Common myeloid progenitor, CD34-positive (primary cell): Measurements from ENCODE around the gene GALNT13.
"Not testable (repeated sequence)": the region's sequence is repeated elsewhere in the genome, so short reads cannot be mapped to it uniquely, and the experiment has no call there.

ENCODE experiments used
- CTCF ChIA-PET: fragments of 350-600 bp; sonication (Branson Sonifier 250); formaldehyde crosslinking; loops from one replicate; lab custom pipeline; 2021; ENCODE audit warnings: antibody characterized with exemption; lab: Charles Lee
- POLR2A ChIA-PET: fragments of 350-600 bp; sonication (Branson Sonifier 250); formaldehyde crosslinking; loops from one replicate; lab custom pipeline; 2021; ENCODE audit warnings: antibody characterized with exemption; lab: Charles Lee
- DNase-seq, 3 donors: peaks; one replicate each; pipeline versions ENCODE4 v3.0.0 to v3.0.0-alpha.2; 2013
- H3K27ac ChIP-seq, 2 experiments: 1 replicate in 1 of 2; 2 replicates in 1 of 2; pipeline ENCODE4 v1.7.0; 2013; ENCODE audit warnings: inconsistent platforms in 2 of 2, low read length in 2 of 2, mild to moderate bottlenecking in 2 of 2, low read depth in 1 of 2, moderate library complexity in 1 of 2; ENCODE audit not compliant: severe bottlenecking in 2 of 2, insufficient read depth in 1 of 2, poor library complexity in 1 of 2
- H3K27me3 ChIP-seq, 5 experiments: replicated peaks in 2 of 5; 1 replicate in 3 of 5; 2 replicates in 2 of 5; pipeline versions ENCODE4 v1.6.1 to v1.7.0; 2013; ENCODE audit warnings: low read length in 4 of 5, mild to moderate bottlenecking in 2 of 5, moderate library complexity in 2 of 5, inconsistent platforms in 1 of 5; ENCODE audit not compliant: insufficient read depth in 5 of 5, control insufficient read depth in 4 of 5
- H3K36me3 ChIP-seq, 4 experiments: 1 replicate in 2 of 4; 2 replicates in 2 of 4; pipeline versions ENCODE4 v1.6.1 to v1.7.0; 2013; ENCODE audit warnings: low read length in 3 of 4, control low read depth in 1 of 4, mild to moderate bottlenecking in 1 of 4; ENCODE audit not compliant: control insufficient read depth in 4 of 4, insufficient read depth in 4 of 4
- H3K4me1 ChIP-seq, 4 experiments: 1 replicate in 3 of 4; 2 replicates in 1 of 4; pipeline versions ENCODE4 v1.6.1 to v1.7.1; 2013; ENCODE audit warnings: low read length in 3 of 4, mild to moderate bottlenecking in 3 of 4, control low read depth in 1 of 4, inconsistent platforms in 1 of 4, moderate library complexity in 1 of 4; ENCODE audit not compliant: control insufficient read depth in 4 of 4, insufficient read depth in 4 of 4; ENCODE audit errors: control extremely low read depth in 1 of 4
- H3K4me3 ChIP-seq, 7 experiments: 1 replicate in 4 of 7; 2 replicates in 3 of 7; pipeline versions ENCODE4 v1.5.1 to v1.7.0; 2013; ENCODE audit warnings: mild to moderate bottlenecking in 7 of 7, low read length in 6 of 7, moderate library complexity in 6 of 7, inconsistent platforms in 2 of 7, low read depth in 2 of 7, control low read depth in 1 of 7; ENCODE audit not compliant: insufficient read depth in 4 of 7, control insufficient read depth in 1 of 7; ENCODE audit errors: extremely low read depth in 1 of 7
- H3K9me3 ChIP-seq, 5 experiments: 1 replicate in 4 of 5; 2 replicates in 1 of 5; pipeline versions ENCODE4 v1.6.1 to v1.7.1; 2013; ENCODE audit warnings: low read length in 4 of 5, mild to moderate bottlenecking in 2 of 5, inconsistent platforms in 1 of 5, low read depth in 1 of 5, moderate library complexity in 1 of 5; ENCODE audit not compliant: control insufficient read depth in 4 of 5, insufficient read depth in 2 of 5; ENCODE audit errors: control extremely low read depth in 1 of 5
- WGBS: methylation state at CpG from one replicate; pipeline ENCODE4 v1.1.5; 2013; ENCODE audit not compliant: insufficient coverage; 5-methylcytosine and 5-hydroxymethylcytosine counted together

Gene GALNT13

DNA sequence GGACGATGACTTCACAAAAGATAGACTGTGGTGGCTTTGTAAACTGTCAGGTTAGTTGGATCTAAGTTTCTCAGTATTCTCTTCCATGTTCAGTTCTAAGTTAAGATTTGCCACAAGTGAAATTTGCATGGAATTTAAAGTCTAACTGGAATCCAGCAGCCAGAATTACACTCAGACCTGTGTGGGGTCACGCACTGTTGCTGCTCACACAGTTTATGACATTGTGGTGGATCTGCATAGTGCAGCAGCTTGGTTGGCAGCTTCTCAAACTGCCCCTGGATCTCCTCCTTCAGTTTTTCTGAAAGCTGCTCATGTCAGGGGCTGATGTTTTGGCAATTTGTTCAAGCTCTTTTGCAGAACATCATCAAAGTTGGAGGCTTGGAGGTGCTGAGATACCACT lies 598.7 kb downstream of the GALNT13 start:
- ChIA-PET CTCF (interaction anchor here (1.0 kb wide), 1 partner anchor 9 kb away, joined by 3 read pairs; no protein-coding TSS in a partner anchor), POLR2A (no interaction called here)
- Histone ChIP-seq H3K36me3 (no peaks in the 10 kb centered on the region), H3K4me3 (no peak overlapping the region), H3K4me1 (no peaks in the 10 kb centered on the region), H3K27me3 (no peaks in the 10 kb centered on the region), H3K27ac (no peak overlapping the region), H3K9me3 (peaks cover 0 to 3% (median 0%) of the 10 kb centered on the region in 5 experiments)
- DNase-seq, result no peak
- WGBS, result 93% methylated on average over 2 of the region's 2 CpGs

DNA sequence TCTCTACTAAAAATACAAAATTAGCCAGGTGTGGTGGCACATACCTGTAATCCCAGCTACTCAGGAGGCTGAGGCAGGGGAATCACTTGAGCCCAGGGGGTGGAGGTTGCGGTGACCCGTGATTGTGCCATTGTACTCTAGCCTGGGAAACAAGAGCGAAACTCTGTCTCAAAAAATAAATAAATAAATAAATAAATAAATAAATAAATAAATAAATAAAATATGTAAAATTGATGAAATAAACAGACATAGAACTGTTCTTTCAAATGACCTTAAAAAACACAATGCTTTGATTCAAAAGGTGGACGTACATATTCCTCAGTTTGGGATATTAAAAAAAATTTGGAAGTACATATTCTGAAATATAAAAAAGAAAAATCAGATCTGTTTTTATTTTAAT lies 599.8 kb downstream of the GALNT13 start:
- WGBS, result no CpG with 5 or more reads among the region's 4 CpGs

DNA sequence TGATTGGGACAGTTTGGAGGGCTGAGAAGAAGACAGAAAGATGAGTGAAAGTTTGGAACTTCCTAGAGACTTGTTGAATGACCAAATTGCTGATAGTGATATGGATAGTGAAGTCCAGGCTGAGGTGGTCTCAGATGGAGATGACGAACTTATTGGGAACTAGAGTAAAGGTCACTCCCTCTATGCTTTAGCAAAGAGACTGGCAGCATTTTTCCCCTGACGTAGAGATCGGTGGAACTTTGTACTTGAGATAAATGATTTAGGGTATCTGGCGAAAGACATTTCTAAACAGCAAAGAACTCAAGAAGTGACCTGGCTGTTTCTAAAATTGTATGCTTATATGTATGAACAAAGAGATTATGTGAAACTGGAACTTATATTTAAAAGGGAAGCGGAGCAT lies 605.6 kb downstream of the GALNT13 start:
- Histone ChIP-seq H3K9me3 (peaks cover 0 to 3% (median 0%) of the 10 kb centered on the region in 5 experiments), H3K4me3 (no peak overlapping the region), H3K36me3 (no peaks in the 10 kb centered on the region), H3K27ac (no peak overlapping the region), H3K4me1 (no peaks in the 10 kb centered on the region), H3K27me3 (no peaks in the 10 kb centered on the region)
- 98% methylated on average over 4 of the region's 5 CpGs for WGBS
- ChIA-PET CTCF (no interaction called here), POLR2A (no interaction called here)
- DNase-seq, result no peak

More for the DNA sequence above, 599.8 kb downstream of the GALNT13 start:
- H3K36me3 ChIP-seq, CTCF ChIA-PET, H3K9me3 ChIP-seq, H3K4me3 ChIP-seq, H3K27me3 ChIP-seq, H3K27ac ChIP-seq, POLR2A ChIA-PET, H3K4me1 ChIP-seq, DNase-seq: not testable (repeated sequence)

DNA sequence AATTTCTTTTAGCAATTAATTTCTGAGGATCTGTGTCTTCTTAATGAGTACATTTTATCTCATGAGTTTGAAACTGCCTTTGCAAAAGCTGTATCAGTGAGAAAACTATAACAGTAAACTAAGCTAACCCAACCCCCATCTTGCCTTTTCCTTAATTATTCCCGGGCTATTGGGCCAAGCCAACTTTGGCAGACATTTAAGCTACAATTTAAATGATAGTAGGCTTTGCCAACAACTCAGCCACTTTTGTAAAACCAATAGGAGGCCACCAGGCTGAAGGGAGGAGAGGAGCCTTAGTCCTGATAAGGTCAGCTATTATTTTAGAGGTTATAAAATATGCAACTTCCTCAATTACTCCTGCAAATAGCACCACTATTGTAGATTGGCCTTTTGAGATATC lies 608.8 kb downstream of the GALNT13 start:
- H3K4me3 ChIP-seq, result no peak overlapping the region
- WGBS, result no CpG with 5 or more reads among the region's 1 CpG
- CTCF ChIA-PET, result interaction anchor here (1.2 kb wide), 1 partner anchor 752 kb away, joined by 3 read pairs; no protein-coding TSS in a partner anchor

DNA sequence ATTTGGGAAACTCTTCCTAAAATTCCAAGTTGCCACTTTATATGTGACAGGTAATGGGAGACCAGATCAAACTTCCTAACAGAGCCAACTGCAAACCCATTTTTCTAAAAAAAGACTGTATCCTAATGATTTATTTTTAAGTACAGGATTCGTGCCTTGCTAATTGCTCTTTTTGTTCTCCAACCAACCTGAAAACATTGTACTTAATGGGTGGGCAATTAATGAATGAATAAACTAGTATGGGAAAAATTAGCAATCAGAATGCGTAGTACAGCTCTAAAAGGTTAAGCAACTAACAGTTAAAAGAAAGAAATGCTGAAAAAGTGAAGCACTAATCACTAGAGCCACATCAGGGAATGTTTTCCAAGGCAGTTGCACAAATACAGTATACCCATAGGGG lies 609.6 kb downstream of the GALNT13 start:
- no peak for DNase-seq
- H3K4me1 ChIP-seq, result no peaks in the 10 kb centered on the region
- ChIA-PET CTCF (interaction anchor here (1.2 kb wide), 1 partner anchor 751 kb away, joined by 3 read pairs; no protein-coding TSS in a partner anchor), POLR2A (no interaction called here)
- no peaks in the 10 kb centered on the region for H3K9me3 ChIP-seq
- H3K27me3 ChIP-seq, result no peaks in the 10 kb centered on the region
- WGBS, result 83% methylated on average over 1 of the region's 2 CpGs
- no peaks in the 10 kb centered on the region for H3K36me3 ChIP-seq
- H3K27ac ChIP-seq, result no peak overlapping the region
- no peak overlapping the region for H3K4me3 ChIP-seq

More for the DNA sequence above, 608.8 kb downstream of the GALNT13 start:
- H3K9me3 ChIP-seq, result no peaks in the 10 kb centered on the region
- no peak overlapping the region for H3K27ac ChIP-seq
- no peaks in the 10 kb centered on the region for H3K27me3 ChIP-seq
- no peaks in the 10 kb centered on the region for H3K36me3 ChIP-seq
- H3K4me1 ChIP-seq, result no peaks in the 10 kb centered on the region
- no peak for DNase-seq
- POLR2A ChIA-PET, result interaction anchor here (0.6 kb wide), 1 partner anchor 60 kb away, joined by 3 read pairs; no protein-coding TSS in a partner anchor

DNA sequence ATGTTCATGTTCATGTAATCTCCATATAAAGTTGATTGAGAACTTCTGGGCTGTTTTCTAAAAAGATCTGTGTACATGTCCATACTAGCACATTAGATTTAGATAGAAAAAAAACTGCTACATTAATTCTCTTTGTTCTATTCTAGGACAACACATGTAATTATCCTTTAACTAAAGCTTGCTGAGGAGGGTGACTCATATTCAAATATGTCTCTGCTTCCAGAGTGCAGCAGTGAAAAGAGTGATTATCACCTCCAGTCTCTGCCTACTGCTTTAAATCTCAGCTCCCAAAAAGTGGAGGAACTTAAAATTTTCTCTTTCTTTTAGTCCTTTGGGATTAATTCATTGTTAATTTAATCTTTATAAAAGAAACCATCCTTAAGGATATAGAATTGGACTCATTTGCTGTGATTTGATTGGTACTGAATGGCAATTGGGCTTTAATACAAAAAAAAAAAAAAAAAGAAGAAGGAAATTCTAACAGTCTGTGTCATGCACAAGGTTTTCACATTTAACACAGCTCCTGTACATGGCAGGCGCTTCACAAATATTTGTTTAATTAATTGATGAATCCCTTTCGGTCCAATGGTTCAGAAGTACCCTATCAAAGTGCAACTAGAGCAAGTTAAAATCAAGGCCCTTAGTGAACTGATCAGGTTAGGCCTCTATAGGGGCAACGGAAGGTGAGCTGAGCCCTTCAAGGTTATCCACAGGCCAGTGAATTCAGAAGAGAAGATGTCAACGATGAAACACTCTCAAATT lies 612.8 kb downstream of the GALNT13 start:
- 100% methylated on average over 3 of the region's 4 CpGs for WGBS
- no peak overlapping the region for H3K27ac ChIP-seq
- H3K36me3 ChIP-seq, result no peaks in the 10 kb centered on the region
- no peaks in the 10 kb centered on the region for H3K9me3 ChIP-seq
- peaks cover 0 to 3% (median 0%) of the 10 kb centered on the region in 4 experiments for H3K4me1 ChIP-seq
- ChIA-PET POLR2A (no interaction called here), CTCF (no interaction called here)
- DNase-seq, result no peak
- no peak overlapping the region for H3K4me3 ChIP-seq
- no peaks in the 10 kb centered on the region for H3K27me3 ChIP-seq

DNA sequence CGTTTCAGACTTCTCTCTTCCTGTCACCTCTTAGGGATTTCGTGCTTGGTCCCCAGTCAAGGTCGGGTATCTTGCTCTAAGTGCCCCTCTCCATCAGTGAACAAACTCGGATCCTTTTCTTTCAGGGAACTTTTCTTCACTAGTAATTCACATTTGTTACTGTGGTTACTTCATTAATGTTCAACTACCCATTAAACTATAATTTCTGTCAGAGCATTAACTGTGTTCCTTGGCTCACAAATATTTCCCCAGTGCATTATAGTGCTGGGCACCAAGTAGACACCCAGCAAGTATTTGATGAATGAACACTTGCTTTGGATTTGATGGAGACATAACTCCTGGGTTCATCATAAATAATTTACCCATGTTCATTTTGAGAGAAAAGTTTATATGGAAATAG lies 617.1 kb downstream of the GALNT13 start:
- Histone ChIP-seq H3K27ac (no peak overlapping the region), H3K4me3 (no peak overlapping the region), H3K27me3 (no peaks in the 10 kb centered on the region), H3K4me1 (peaks cover 0 to 3% (median 0%) of the 10 kb centered on the region in 4 experiments), H3K36me3 (no peaks in the 10 kb centered on the region), H3K9me3 (no peaks in the 10 kb centered on the region)
- POLR2A ChIA-PET, result no interaction called here
- CTCF ChIA-PET, result no interaction called here
- WGBS, result 100% methylated on average over 3 of the region's 4 CpGs
- DNase-seq, result no peak
